Stimulated activated naive CD8-positive, alpha-beta T cell treated with anti-CD3 and anti-CD28 coated beads, Interleukin-15, Interleukin-2, amounts not matched to agents 100 ng/mL and 50 ng/mL, for 24 hours (primary cell): ENCODE results near the gene PRKN.
"Not testable (repeated sequence)": the region's sequence is repeated elsewhere in the genome, so short reads cannot be mapped to it uniquely, and the experiment has no call there.

Experiments used
- H3K27ac Mint-ChIP-seq: one replicate; pipeline ENCODE4 v1.8.0; 2021; ENCODE audit warnings: mild to moderate bottlenecking, mixed read lengths
- H3K27me3 Mint-ChIP-seq: one replicate; pipeline ENCODE4 v1.8.0; 2021; ENCODE audit warnings: mixed read lengths
- H3K36me3 Mint-ChIP-seq: one replicate; pipeline ENCODE4 v1.8.0; 2021; ENCODE audit warnings: low read depth, mixed read lengths
- H3K4me1 Mint-ChIP-seq: one replicate; pipeline ENCODE4 v1.8.0; 2021; ENCODE audit warnings: low read depth, mixed read lengths
- H3K4me3 Mint-ChIP-seq: one replicate; pipeline ENCODE4 v1.8.0; 2021; ENCODE audit warnings: mild to moderate bottlenecking, mixed read lengths
- H3K9me3 Mint-ChIP-seq: one replicate; pipeline ENCODE4 v1.8.0; 2021; ENCODE audit warnings: mixed read lengths

Gene PRKN

DNA sequence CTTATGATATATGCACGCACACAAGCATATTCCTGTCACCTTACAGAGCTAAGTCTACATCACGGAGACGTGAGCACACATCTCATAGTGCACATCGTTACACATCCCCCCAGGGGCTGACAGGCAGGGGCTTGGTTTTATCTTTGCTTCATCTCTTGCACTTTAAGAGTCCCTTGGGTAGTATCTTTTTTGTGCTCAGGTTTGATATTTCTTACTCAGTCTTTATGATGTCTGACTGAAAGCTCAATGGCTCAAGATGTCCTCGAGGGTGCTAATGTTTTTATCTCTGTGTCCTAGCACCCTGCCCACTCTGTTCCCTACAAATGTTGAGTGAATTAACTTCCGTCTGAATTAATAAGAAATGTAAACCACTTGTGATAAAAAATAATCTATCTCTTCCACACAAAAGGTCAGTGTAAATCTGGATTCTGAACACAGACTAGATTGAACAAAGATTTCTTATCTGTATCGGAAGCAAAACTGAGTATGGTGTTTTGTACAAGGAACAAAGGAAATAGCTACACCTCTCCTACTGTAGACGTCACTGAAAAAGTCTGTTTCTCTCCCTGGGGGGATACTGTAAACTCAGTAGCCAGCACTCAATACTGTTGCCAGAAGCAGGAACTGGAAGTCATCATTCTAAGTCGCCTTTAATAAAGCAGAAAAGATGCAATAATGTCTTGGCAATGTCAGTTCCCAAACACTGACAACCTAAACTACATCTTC is 195.1 kb downstream of the PRKN start:
- Mint-ChIP-seq H3K27me3 (no peaks in the 10 kb centered on the region), H3K27ac (no peak overlapping the region), H3K4me1 (no peaks in the 10 kb centered on the region), H3K36me3 (no peaks in the 10 kb centered on the region), H3K4me3 (no peak overlapping the region), H3K9me3 (no peaks in the 10 kb centered on the region)

- H3K9me3 Mint-ChIP-seq, H3K4me1 Mint-ChIP-seq, H3K4me3 Mint-ChIP-seq, H3K27ac Mint-ChIP-seq, H3K27me3 Mint-ChIP-seq, H3K36me3 Mint-ChIP-seq: not testable (repeated sequence)
These were observed 196.2 kb downstream of the PRKN start for GRCh38 chr6:162531391-162531790.

DNA sequence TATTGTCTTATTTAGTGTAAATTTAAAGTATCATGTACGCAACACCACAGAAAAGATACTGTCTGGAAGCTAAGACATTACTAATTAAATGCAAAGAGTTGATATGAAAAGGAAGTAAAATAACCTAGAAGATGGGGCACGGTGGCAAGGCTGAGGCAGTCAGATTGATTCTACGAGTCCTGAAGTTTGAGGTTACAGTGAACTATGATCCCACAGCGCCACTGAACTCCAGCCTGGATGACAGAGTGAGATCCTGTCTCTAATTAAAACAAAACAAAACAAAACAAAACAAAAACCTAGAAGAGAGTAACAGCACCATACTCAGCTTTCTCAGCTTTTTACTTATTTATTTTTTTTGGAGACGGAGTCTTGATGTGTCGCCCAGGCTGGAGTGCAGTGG is 199.0 kb downstream of the PRKN start:
- H3K27ac Mint-ChIP-seq = no peak overlapping the region
- no peak overlapping the region for H3K4me3 Mint-ChIP-seq
- H3K27me3 Mint-ChIP-seq = no peaks in the 10 kb centered on the region
- no peaks in the 10 kb centered on the region for H3K4me1 Mint-ChIP-seq
- peaks cover 10% of the 10 kb centered on the region for H3K9me3 Mint-ChIP-seq
- no peaks in the 10 kb centered on the region for H3K36me3 Mint-ChIP-seq

- Mint-ChIP-seq H3K36me3 (no peaks in the 10 kb centered on the region), H3K27me3 (no peaks in the 10 kb centered on the region), H3K27ac (no peak overlapping the region), H3K4me1 (no peaks in the 10 kb centered on the region), H3K4me3 (no peak overlapping the region), H3K9me3 (peaks cover 10% of the 10 kb centered on the region)
These were observed 200.6 kb downstream of the PRKN start for GRCh38 chr6:162526960-162527359.

- H3K9me3 Mint-ChIP-seq = peaks cover 10% of the 10 kb centered on the region
- H3K4me1 Mint-ChIP-seq = no peaks in the 10 kb centered on the region
- H3K4me3 Mint-ChIP-seq = no peak overlapping the region
- no peaks in the 10 kb centered on the region for H3K36me3 Mint-ChIP-seq
- H3K27ac Mint-ChIP-seq = no peak overlapping the region
- no peaks in the 10 kb centered on the region for H3K27me3 Mint-ChIP-seq
These were observed 202.4 kb downstream of the PRKN start for GRCh38 chr6:162525181-162525580.

GRCh38 chr6:162512744-162513143 is 214.8 kb downstream of the PRKN start:
- no peak overlapping the region for H3K4me3 Mint-ChIP-seq
- H3K27me3 Mint-ChIP-seq = no peaks in the 10 kb centered on the region
- H3K4me1 Mint-ChIP-seq = no peaks in the 10 kb centered on the region
- H3K36me3 Mint-ChIP-seq = no peaks in the 10 kb centered on the region
- peaks cover 11% of the 10 kb centered on the region for H3K9me3 Mint-ChIP-seq
- no peak overlapping the region for H3K27ac Mint-ChIP-seq

DNA sequence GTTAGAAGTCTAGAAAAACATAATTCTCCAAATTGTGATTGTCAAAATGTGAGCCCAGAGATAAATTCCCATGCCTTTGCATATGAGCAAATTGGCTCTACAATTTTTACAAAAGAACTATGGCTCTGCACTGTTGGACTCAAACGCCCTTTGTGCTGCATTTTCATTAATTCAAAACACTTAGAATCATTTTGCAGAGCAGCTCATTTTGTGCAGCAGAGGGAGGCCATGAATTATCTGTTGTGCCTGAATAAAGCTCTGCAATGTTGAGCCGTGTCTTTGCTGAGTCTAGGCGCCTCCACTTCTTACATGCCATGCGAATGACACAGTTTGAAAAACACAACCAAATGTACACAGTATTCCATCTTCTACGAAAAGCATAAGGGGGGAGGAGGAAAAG is 230.2 kb downstream of the PRKN start:
- no peaks in the 10 kb centered on the region for H3K27me3 Mint-ChIP-seq

DNA sequence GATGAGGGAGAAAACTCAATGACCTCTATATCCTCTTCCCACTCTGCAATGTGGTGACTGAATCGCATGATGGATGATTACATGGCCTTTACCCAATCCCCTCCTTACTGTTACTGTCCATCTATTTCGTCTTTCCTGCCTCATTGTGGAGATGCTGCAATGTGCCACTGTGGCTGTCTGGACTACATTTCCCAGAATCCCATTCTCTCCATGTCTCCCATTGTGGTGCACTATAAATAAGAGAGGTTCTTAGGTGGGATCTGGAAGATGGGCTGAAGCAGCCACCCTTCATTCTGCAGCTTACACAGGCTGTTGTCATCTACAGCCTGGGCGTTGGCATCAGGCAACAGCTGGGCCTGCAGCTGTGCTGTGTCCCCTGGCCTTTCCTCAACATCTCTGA is 233.6 kb downstream of the PRKN start:
- no peaks in the 10 kb centered on the region for H3K27me3 Mint-ChIP-seq
- H3K4me3 Mint-ChIP-seq = no peak overlapping the region
- no peak overlapping the region for H3K27ac Mint-ChIP-seq
- no peaks in the 10 kb centered on the region for H3K4me1 Mint-ChIP-seq
- peaks cover 5% of the 10 kb centered on the region for H3K9me3 Mint-ChIP-seq
- H3K36me3 Mint-ChIP-seq = no peaks in the 10 kb centered on the region

More for the DNA sequence above, 230.2 kb downstream of the PRKN start:
- Mint-ChIP-seq H3K4me3 (no peak overlapping the region), H3K4me1 (no peaks in the 10 kb centered on the region), H3K27ac (no peak overlapping the region), H3K9me3 (no peaks in the 10 kb centered on the region), H3K36me3 (no peaks in the 10 kb centered on the region)

- H3K9me3 Mint-ChIP-seq = peaks cover 5% of the 10 kb centered on the region
- H3K4me3 Mint-ChIP-seq = no peak overlapping the region
- no peaks in the 10 kb centered on the region for H3K27me3 Mint-ChIP-seq
- H3K27ac Mint-ChIP-seq = no peak overlapping the region
- no peaks in the 10 kb centered on the region for H3K4me1 Mint-ChIP-seq
- no peaks in the 10 kb centered on the region for H3K36me3 Mint-ChIP-seq
These were observed 235.9 kb downstream of the PRKN start for GRCh38 chr6:162491637-162492036.

DNA sequence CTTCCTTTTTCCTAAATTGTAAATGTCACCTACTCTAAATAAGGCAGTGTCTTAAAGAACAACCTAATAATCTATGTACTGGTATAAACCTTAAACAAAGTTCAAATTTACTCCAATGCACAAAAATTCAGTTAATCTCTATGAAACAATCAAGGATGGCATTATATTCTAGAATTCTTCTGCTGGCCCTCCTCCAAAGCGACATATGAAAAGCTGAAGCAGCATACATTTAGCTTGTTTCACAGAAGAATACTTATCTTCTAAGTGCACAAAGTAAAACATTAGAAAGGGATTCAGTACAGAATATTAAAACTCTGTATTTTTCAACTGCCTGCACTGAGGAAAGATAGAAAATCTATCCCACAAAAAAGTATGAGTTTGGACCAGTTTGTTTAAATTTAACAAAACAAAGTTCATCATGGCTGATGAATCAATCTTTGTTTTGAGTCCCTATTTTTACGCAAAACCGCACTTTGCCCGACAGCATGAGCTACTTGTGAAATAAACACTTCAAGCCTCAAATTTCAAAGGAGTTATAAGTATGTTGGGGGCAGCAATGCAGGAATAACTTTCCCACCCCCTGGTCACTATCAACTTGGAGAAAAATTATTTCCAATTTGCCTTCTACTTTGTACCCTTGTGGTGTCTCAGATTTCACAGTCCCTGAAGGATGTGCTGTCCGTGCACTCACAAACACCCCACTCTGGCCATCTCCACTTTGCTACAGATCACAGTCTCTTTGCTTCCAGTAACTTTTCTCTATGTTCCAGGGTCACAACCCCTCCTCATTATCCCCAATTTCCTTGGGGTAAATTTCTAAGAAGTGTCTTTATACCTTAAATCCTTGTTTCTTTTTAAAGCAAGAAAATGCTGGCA is 238.2 kb downstream of the PRKN start:
- Mint-ChIP-seq H3K27me3 (no peaks in the 10 kb centered on the region), H3K27ac (no peak overlapping the region), H3K9me3 (peaks cover 5% of the 10 kb centered on the region), H3K4me3 (no peak overlapping the region), H3K4me1 (no peaks in the 10 kb centered on the region), H3K36me3 (no peaks in the 10 kb centered on the region)

- H3K36me3 Mint-ChIP-seq = no peaks in the 10 kb centered on the region
- no peaks in the 10 kb centered on the region for H3K27me3 Mint-ChIP-seq
- no peaks in the 10 kb centered on the region for H3K4me1 Mint-ChIP-seq
- no peak overlapping the region for H3K27ac Mint-ChIP-seq
- peaks cover 5% of the 10 kb centered on the region for H3K9me3 Mint-ChIP-seq
- H3K4me3 Mint-ChIP-seq = no peak overlapping the region
These were observed 239.1 kb downstream of the PRKN start for GRCh38 chr6:162488444-162488843.

GRCh38 chr6:162485464-162485863 is 242.1 kb downstream of the PRKN start:
- Mint-ChIP-seq H3K4me1 (no peaks in the 10 kb centered on the region), H3K27ac (no peak overlapping the region), H3K27me3 (no peaks in the 10 kb centered on the region), H3K4me3 (no peak overlapping the region), H3K36me3 (no peaks in the 10 kb centered on the region), H3K9me3 (peaks cover 5% of the 10 kb centered on the region)

DNA sequence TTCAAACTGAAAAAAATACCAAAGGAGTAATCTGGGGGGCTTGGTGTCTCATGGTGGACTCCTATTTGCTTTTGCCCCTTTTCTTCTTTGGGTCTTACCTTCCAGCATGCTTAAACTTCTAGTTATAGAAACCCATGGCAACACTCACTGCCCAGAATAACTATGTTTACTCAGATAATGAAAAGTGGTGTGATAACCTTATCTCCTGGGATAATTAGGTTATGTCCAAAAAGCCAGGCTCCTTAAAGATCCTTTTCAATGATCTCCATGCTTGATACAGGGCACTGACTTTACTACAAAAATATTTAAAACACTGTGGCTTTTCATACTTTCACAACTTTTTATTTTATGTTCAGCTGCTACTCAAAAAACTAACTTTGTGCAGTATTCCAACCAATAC is 245.6 kb downstream of the PRKN start:
- Mint-ChIP-seq H3K36me3 (no peaks in the 10 kb centered on the region), H3K27me3 (no peaks in the 10 kb centered on the region), H3K4me1 (no peaks in the 10 kb centered on the region), H3K9me3 (peaks cover 5% of the 10 kb centered on the region), H3K27ac (no peak overlapping the region), H3K4me3 (no peak overlapping the region)

- peaks cover 5% of the 10 kb centered on the region for H3K9me3 Mint-ChIP-seq
- H3K4me3 Mint-ChIP-seq = no peak overlapping the region
- no peaks in the 10 kb centered on the region for H3K36me3 Mint-ChIP-seq
- H3K4me1 Mint-ChIP-seq = no peaks in the 10 kb centered on the region
- H3K27ac Mint-ChIP-seq = no peak overlapping the region
- H3K27me3 Mint-ChIP-seq = no peaks in the 10 kb centered on the region
These were observed 246.2 kb downstream of the PRKN start for GRCh38 chr6:162481320-162481719.

GRCh38 chr6:162478192-162478671 is 249.3 kb downstream of the PRKN start:
- H3K4me1 Mint-ChIP-seq = no peaks in the 10 kb centered on the region
- no peaks in the 10 kb centered on the region for H3K27me3 Mint-ChIP-seq
- no peak overlapping the region for H3K27ac Mint-ChIP-seq
- peaks cover 5% of the 10 kb centered on the region for H3K9me3 Mint-ChIP-seq
- no peaks in the 10 kb centered on the region for H3K36me3 Mint-ChIP-seq
- no peak overlapping the region for H3K4me3 Mint-ChIP-seq
